Ishikawa (cell line): Measurements from ENCODE around the gene IMMP2L.

ENCODE experiments used
- CEBPB ChIP-seq: IDR thresholded peaks from 2 replicates; pipeline ENCODE4 v1.6.1; 2012
- CREB1 ChIP-seq: IDR thresholded peaks from 2 replicates; pipeline ENCODE4 v1.6.1; 2012; ENCODE audit warnings: low read depth
- EP300 ChIP-seq: IDR thresholded peaks from 2 replicates; pipeline ENCODE4 v1.6.1; 2012; ENCODE audit warnings: borderline replicate concordance
- FOXM1 ChIP-seq: IDR thresholded peaks from 2 replicates; pipeline ENCODE4 v1.6.1; 2012; ENCODE audit warnings: low read depth, borderline replicate concordance
- MAX ChIP-seq: IDR thresholded peaks from 2 replicates; pipeline ENCODE4 v1.6.1; 2012
- NFIC ChIP-seq: IDR thresholded peaks from 2 replicates; pipeline ENCODE4 v1.6.1; 2012
- REST ChIP-seq: IDR thresholded peaks from 2 replicates; pipeline ENCODE4 v1.6.1; 2012; ENCODE audit warnings: low read depth, mild to moderate bottlenecking
- TAF1 ChIP-seq: IDR thresholded peaks from 2 replicates; pipeline ENCODE4 v1.6.1; 2012; ENCODE audit warnings: low read depth, mild to moderate bottlenecking
- TCF12 ChIP-seq: IDR thresholded peaks from 2 replicates; pipeline ENCODE4 v1.6.1; 2012; ENCODE audit warnings: low read depth
- USF1 ChIP-seq: IDR thresholded peaks from 2 replicates; pipeline ENCODE4 v1.6.1; 2012
- YY1 ChIP-seq: IDR thresholded peaks from 2 replicates; pipeline ENCODE4 v1.6.1; 2012; ENCODE audit warnings: low read depth
- ZBTB7A ChIP-seq: IDR thresholded peaks from 2 replicates; pipeline ENCODE4 v1.6.1; 2012; ENCODE audit warnings: low read depth

- TF ChIP-seq USF1, result no peak
- no peak for TF ChIP-seq ZBTB7A
- no peak for TF ChIP-seq TAF1
- no peak for TF ChIP-seq FOXM1
- TF ChIP-seq YY1, result no peak
- no peak for TF ChIP-seq REST
- TF ChIP-seq EP300, result no peak
- TF ChIP-seq CEBPB, result no peak
- no peak for TF ChIP-seq NFIC
- TF ChIP-seq MAX, result no peak
- no peak for TF ChIP-seq TCF12
- TF ChIP-seq CREB1, result no peak
Observed at GRCh38 chr7:110721395-110721794, 840.9 kb downstream of the IMMP2L start.
